Measurements from ENCODE around the gene SLC4A2.

DNA sequence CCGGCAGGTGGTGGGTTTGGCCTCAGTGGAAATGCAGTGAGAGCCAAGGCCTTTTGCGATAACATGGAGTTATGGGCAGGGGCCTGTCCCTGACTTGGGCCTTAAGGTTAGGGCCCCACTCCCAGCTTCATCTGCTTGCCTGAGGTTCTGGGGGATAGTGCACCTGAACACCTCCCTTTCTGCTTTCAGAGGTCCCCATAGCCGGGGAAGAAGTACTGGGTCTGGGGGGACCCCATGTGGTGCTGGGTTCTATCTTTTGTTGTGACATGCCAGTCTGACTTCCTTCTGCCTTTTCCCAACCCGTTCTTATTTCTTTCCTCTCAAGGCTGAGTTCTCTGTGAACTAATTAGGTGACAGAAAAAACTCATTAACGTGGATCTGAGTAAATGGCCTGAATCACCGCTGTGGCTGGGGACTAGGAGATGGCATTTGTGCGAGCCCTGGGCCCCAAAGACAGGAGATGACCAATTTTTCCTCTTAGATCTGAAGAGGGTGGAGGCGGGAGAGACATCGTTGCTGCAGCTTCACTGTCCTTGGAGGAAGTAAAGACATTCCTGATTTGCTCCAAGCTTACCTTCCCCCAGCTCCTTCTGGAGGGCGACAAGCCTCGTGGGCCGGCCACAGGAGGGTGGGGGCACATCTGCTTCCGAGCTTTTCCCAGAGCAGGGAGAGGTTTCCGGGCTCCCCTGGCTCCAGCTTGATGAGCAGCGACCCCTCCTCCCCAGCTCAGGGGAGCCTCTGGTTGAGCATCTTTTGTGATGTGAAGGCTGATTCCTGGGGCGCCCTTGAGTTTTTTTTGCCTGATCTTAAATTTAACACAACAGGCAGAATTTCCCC is 28.8 kb downstream of the SLC4A2 start:
- no peak for TF ChIP-seq EZH2phosphoT487 (IDR thresholded peaks at IDR 0.05; ENCODE audit: low read depth)
- TF ChIP-seq, protein P1, sequence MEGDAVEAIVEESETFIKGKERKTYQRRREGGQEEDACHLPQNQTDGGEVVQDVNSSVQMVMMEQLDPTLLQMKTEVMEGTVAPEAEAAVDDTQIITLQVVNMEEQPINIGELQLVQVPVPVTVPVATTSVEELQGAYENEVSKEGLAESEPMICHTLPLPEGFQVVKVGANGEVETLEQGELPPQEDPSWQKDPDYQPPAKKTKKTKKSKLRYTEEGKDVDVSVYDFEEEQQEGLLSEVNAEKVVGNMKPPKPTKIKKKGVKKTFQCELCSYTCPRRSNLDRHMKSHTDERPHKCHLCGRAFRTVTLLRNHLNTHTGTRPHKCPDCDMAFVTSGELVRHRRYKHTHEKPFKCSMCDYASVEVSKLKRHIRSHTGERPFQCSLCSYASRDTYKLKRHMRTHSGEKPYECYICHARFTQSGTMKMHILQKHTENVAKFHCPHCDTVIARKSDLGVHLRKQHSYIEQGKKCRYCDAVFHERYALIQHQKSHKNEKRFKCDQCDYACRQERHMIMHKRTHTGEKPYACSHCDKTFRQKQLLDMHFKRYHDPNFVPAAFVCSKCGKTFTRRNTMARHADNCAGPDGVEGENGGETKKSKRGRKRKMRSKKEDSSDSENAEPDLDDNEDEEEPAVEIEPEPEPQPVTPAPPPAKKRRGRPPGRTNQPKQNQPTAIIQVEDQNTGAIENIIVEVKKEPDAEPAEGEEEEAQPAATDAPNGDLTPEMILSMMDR (IDR thresholded peaks at IDR 0.05; ENCODE audit: low read depth, low read length): no peak

All from OCI-LY3 (cell line).